H9 (cell line): ENCODE measurements around the gene SOS1. TPM values are rescaled to one million over a fixed set of nuclear protein-coding genes. Genes with fewer than 3 reads are reported as not detected.

Experiments
- DNase-seq: peaks from one replicate; pipeline ENCODE4 v3.0.0-alpha.2; 2017
- H2AFZ ChIP-seq: one replicate; pipeline ENCODE4 v1.6.1; 2013; ENCODE audit warnings: mild to moderate bottlenecking, low read length, control low read depth, moderate library complexity
- H2AK5ac ChIP-seq: 2 replicates; pipeline ENCODE4 v1.6.1; 2013; ENCODE audit warnings: low read length, control low read depth, mixed read lengths; ENCODE audit not compliant: insufficient read length
- H2BK120ac ChIP-seq: one replicate; pipeline ENCODE4 v1.6.1; 2013; ENCODE audit warnings: low read depth, mild to moderate bottlenecking, low read length, control low read depth, inconsistent platforms; ENCODE audit not compliant: poor library complexity, severe bottlenecking
- H2BK12ac ChIP-seq: 2 replicates; pipeline ENCODE4 v1.6.1; 2013; ENCODE audit warnings: low read length, control low read depth, mixed read lengths, low read depth; ENCODE audit not compliant: insufficient read length
- H2BK15ac ChIP-seq: 2 replicates; pipeline ENCODE4 v1.6.1; 2013; ENCODE audit warnings: low read depth, low read length, control low read depth
- H2BK20ac ChIP-seq: one replicate; pipeline ENCODE4 v1.6.1; 2013; ENCODE audit warnings: low read depth, mild to moderate bottlenecking, low read length, control low read depth, inconsistent platforms; ENCODE audit not compliant: poor library complexity, severe bottlenecking
- H2BK5ac ChIP-seq: 2 replicates; pipeline ENCODE4 v1.6.1; 2013; ENCODE audit warnings: low read length, control low read depth, mixed read lengths; ENCODE audit not compliant: insufficient read length
- H3K14ac ChIP-seq: 2 replicates; pipeline ENCODE4 v1.6.1; 2013; ENCODE audit warnings: low read length, control low read depth; ENCODE audit not compliant: insufficient read depth
- H3K18ac ChIP-seq: 2 replicates; pipeline ENCODE4 v1.6.1; 2013; ENCODE audit warnings: low read depth, mild to moderate bottlenecking, mixed read lengths, low read length, control low read depth; ENCODE audit not compliant: insufficient read length
- H3K23ac ChIP-seq: 2 replicates; pipeline ENCODE4 v1.6.1; 2013; ENCODE audit warnings: low read length, control low read depth, mixed read lengths, low read depth; ENCODE audit not compliant: insufficient read length
- H3K23me2 ChIP-seq: 2 replicates; pipeline ENCODE4 v1.6.1; 2013; ENCODE audit warnings: low read depth, mild to moderate bottlenecking, mixed read lengths, low read length, control low read depth; ENCODE audit not compliant: insufficient read length, poor library complexity, severe bottlenecking
- H3K27ac ChIP-seq: 2 replicates; pipeline ENCODE4 v1.5.1; 2013; ENCODE audit warnings: low read length, control low read depth, mixed read lengths, low read depth; ENCODE audit not compliant: insufficient read length
- H3K27me3 ChIP-seq: 2 replicates; pipeline ENCODE4 v1.6.1; 2013; ENCODE audit warnings: low read length, control low read depth, inconsistent platforms; ENCODE audit not compliant: insufficient read depth
- H3K4ac ChIP-seq: 2 replicates; pipeline ENCODE4 v1.6.1; 2013; ENCODE audit warnings: low read depth, mild to moderate bottlenecking, control low read depth, inconsistent platforms, low read length, moderate library complexity
- H3K4me1 ChIP-seq: 2 replicates; pipeline ENCODE4 v1.6.1; 2013; ENCODE audit warnings: low read length, control low read depth, inconsistent platforms; ENCODE audit not compliant: insufficient read depth
- H3K4me2 ChIP-seq: 2 replicates; pipeline ENCODE4 v1.6.1; 2013; ENCODE audit warnings: low read length, control low read depth, mixed read lengths; ENCODE audit not compliant: insufficient read length, insufficient read depth
- H3K56ac ChIP-seq: 2 replicates; pipeline ENCODE4 v1.6.1; 2013; ENCODE audit warnings: low read depth, mild to moderate bottlenecking, mixed read lengths, low read length, control low read depth; ENCODE audit not compliant: insufficient read length
- H3K79me1 ChIP-seq: 2 replicates; pipeline ENCODE4 v1.6.1; 2013; ENCODE audit warnings: low read depth, mild to moderate bottlenecking, moderate library complexity, low read length, control low read depth, inconsistent platforms; ENCODE audit not compliant: insufficient read depth, poor library complexity, severe bottlenecking
- H3K79me2 ChIP-seq: 2 replicates; pipeline ENCODE4 v1.6.1; 2013; ENCODE audit warnings: low read length, control low read depth, inconsistent platforms; ENCODE audit not compliant: insufficient read depth
- H3K9ac ChIP-seq: 2 replicates; pipeline ENCODE4 v1.6.1; 2013; ENCODE audit warnings: low read length, control low read depth, mixed read lengths; ENCODE audit not compliant: insufficient read length; ENCODE audit errors: extremely low read depth
- H3K9me3 ChIP-seq: one replicate; pipeline ENCODE4 v1.6.1; 2013; ENCODE audit warnings: low read depth, low read length, inconsistent platforms; ENCODE audit not compliant: control insufficient read depth
- H3T11ph ChIP-seq: one replicate; pipeline ENCODE4 v1.6.1; 2013; ENCODE audit warnings: mild to moderate bottlenecking, low read length, control low read depth, inconsistent platforms
- H4K20me1 ChIP-seq: one replicate; pipeline ENCODE4 v1.6.1; 2013; ENCODE audit not compliant: control insufficient read depth, insufficient read length, insufficient read depth
- H4K5ac ChIP-seq: 2 replicates; pipeline ENCODE4 v1.6.1; 2013; ENCODE audit warnings: low read depth, mild to moderate bottlenecking, mixed read lengths, low read length, control low read depth; ENCODE audit not compliant: insufficient read length
- H4K8ac ChIP-seq: replicated peaks from 2 replicates; pipeline ENCODE4 v1.6.1; 2013; ENCODE audit warnings: low read length, control low read depth, mixed read lengths, low read depth; ENCODE audit not compliant: insufficient read length
- H4K91ac ChIP-seq: 2 replicates; pipeline ENCODE4 v1.6.1; 2013; ENCODE audit warnings: low read depth, mild to moderate bottlenecking, moderate library complexity, mixed read lengths, low read length, control low read depth; ENCODE audit not compliant: insufficient read length
- H3K27ac Mint-ChIP-seq, 3 experiments: 2 replicates in 2 of 3; 3 replicates in 1 of 3; pipeline ENCODE4 v1.8.0; 2020 to 2021; ENCODE audit warnings: mixed read lengths in 3 of 3, mild to moderate bottlenecking in 1 of 3, moderate library complexity in 1 of 3
- H3K27me3 Mint-ChIP-seq: 2 replicates; pipeline ENCODE4 v1.8.0; 2021; ENCODE audit warnings: low read depth, mild to moderate bottlenecking, moderate library complexity, mixed read lengths
- H3K36me3 Mint-ChIP-seq, 3 experiments: 2 replicates in 2 of 3; 3 replicates in 1 of 3; pipeline ENCODE4 v1.8.0; 2020 to 2021; ENCODE audit warnings: low read depth in 3 of 3, mixed read lengths in 3 of 3; ENCODE audit not compliant: insufficient read depth in 1 of 3
- H3K4me1 Mint-ChIP-seq, 2 experiments: 2 replicates each; pipeline ENCODE4 v1.8.0; 2020; ENCODE audit warnings: mixed read lengths in 2 of 2
- H3K4me3 Mint-ChIP-seq, 2 experiments: 2 replicates in 1 of 2; 3 replicates in 1 of 2; pipeline ENCODE4 v1.8.0; 2020 to 2021; ENCODE audit warnings: mild to moderate bottlenecking in 2 of 2, mixed read lengths in 2 of 2, moderate library complexity in 1 of 2
- H3K9me3 Mint-ChIP-seq, 2 experiments: 2 replicates in 1 of 2; 3 replicates in 1 of 2; pipeline ENCODE4 v1.8.0; 2020; ENCODE audit warnings: mild to moderate bottlenecking in 2 of 2, mixed read lengths in 2 of 2, moderate library complexity in 1 of 2
- WGBS: extraction: QIAGEN DNeasy Blood & Tissue Kit; methylation state at CpG from one replicate; pipeline ENCODE4 v1.1.7; 2013; ENCODE audit warnings: missing lambda C conversion rate, low lambda C conversion rate, mixed read lengths; ENCODE audit not compliant: insufficient read length; ENCODE audit errors: extremely low coverage; 5-methylcytosine and 5-hydroxymethylcytosine counted together
- total RNA-seq: library from RNA; stranded (reverse); gene quantifications from 2 replicates; pipeline ENCODE4 v1.2.1, GENCODE V29; 2021
- TF ChIP-seq, protein P1 (sequence below): fragments of 200-600 bp; sonication (generic); conservative IDR thresholded peaks from 3 replicates; pipeline ENCODE4 v1.8.0; 2021; ENCODE audit warnings: antibody characterized with exemption, mild to moderate bottlenecking

Gene SOS1
- total RNA-seq, 1 experiment from 2014 or later, result 35.8 TPM

DNA sequence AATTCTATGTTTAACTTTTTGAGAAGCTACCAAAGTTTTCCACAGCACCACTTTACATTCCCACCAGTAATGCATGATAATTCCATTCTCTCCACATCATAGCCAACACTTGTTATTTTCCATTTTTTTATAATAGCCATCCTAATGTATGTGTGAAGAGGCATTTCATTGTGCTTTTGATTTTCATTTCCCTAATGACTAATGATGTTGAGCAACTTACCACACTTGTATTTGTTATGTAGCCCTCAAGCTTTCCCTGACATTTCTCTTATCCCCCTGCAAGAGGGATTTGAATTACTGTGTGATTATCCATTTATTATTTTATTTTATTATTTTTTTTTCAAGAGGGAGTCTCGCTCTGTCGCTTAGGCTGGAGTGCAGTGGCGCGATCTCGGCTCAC, 23.6 kb upstream of the SOS1 start:
- H3K4ac ChIP-seq, result no peak overlapping the region
- H3K23ac ChIP-seq, result no peak overlapping the region
- no peak overlapping the region for H2BK12ac ChIP-seq
- no peak overlapping the region for H3K14ac ChIP-seq
- no peak overlapping the region for H3K27ac ChIP-seq
- H4K91ac ChIP-seq, result no peak overlapping the region
- H3K9ac ChIP-seq, result no peak overlapping the region
- no peak overlapping the region for H3K27ac Mint-ChIP-seq
- no peaks in the 10 kb centered on the region for H3K79me1 ChIP-seq
- no peak overlapping the region for H3K56ac ChIP-seq
- TF ChIP-seq, protein P1, sequence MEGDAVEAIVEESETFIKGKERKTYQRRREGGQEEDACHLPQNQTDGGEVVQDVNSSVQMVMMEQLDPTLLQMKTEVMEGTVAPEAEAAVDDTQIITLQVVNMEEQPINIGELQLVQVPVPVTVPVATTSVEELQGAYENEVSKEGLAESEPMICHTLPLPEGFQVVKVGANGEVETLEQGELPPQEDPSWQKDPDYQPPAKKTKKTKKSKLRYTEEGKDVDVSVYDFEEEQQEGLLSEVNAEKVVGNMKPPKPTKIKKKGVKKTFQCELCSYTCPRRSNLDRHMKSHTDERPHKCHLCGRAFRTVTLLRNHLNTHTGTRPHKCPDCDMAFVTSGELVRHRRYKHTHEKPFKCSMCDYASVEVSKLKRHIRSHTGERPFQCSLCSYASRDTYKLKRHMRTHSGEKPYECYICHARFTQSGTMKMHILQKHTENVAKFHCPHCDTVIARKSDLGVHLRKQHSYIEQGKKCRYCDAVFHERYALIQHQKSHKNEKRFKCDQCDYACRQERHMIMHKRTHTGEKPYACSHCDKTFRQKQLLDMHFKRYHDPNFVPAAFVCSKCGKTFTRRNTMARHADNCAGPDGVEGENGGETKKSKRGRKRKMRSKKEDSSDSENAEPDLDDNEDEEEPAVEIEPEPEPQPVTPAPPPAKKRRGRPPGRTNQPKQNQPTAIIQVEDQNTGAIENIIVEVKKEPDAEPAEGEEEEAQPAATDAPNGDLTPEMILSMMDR, result no peak
- H3K79me2 ChIP-seq, result no peaks in the 10 kb centered on the region
- H2BK120ac ChIP-seq, result no peak overlapping the region
- no peak overlapping the region for H2BK15ac ChIP-seq
- no peak overlapping the region for H3K4me3 Mint-ChIP-seq
- no peaks in the 10 kb centered on the region for H3K4me1 ChIP-seq
- H2BK20ac ChIP-seq, result no peak overlapping the region
- H3K36me3 Mint-ChIP-seq, result no peaks in the 10 kb centered on the region
- DNase-seq, result no peak
- WGBS, result no CpG with 5 or more reads among the region's 5 CpGs
- no peak overlapping the region for H2AFZ ChIP-seq
- no peaks in the 10 kb centered on the region for H3K23me2 ChIP-seq
- H3K18ac ChIP-seq, result no peak overlapping the region
- H2AK5ac ChIP-seq, result no peak overlapping the region
- no peak overlapping the region for H4K5ac ChIP-seq
- H3K4me1 Mint-ChIP-seq, result peaks cover 16 to 19% of the 10 kb centered on the region in 2 experiments
- no peaks in the 10 kb centered on the region for H3K27me3 Mint-ChIP-seq
- H3K4me2 ChIP-seq, result no peak overlapping the region
- no peaks in the 10 kb centered on the region for H3K27me3 ChIP-seq
- H3K9me3 Mint-ChIP-seq, result peaks cover 0 to 6% of the 10 kb centered on the region in 2 experiments; a peak in 1 of 5 replicates
- no peak overlapping the region for H2BK5ac ChIP-seq
- H4K8ac ChIP-seq, result no peak overlapping the region
- H3T11ph ChIP-seq, result no peak overlapping the region
- H3K9me3 ChIP-seq, result no peaks in the 10 kb centered on the region
- H4K20me1 ChIP-seq, result no peaks in the 10 kb centered on the region
